ENCODE measurements around the gene MGMT. TPM values are rescaled to one million over a fixed set of nuclear protein-coding genes. Genes with fewer than 3 reads are reported as not detected.

The MGMT gene
- total and polyA plus RNA-seq, 2 donors from 2014 or later: 25.9 to 70.0 TPM

DNA sequence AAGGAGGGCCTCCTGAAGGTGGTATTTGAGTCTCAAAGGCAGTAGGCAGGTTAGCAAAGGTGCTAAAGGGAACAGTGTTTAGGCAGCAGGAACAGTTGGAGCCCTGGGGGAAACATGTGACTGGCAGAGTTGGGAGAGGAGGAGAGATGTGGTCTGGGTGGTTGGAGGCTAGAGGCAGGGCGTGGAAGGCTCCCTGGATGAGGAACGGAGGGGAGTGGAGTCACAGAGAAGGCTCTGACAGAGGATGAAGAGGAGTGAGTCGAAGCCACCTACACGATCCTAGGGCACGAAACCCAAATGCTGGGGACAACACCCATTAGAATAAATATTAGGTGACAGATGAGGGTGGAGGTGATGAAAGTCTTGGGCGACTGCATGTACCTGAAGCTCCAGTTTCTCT, 19.6 kb upstream of the MGMT start:
- H3K9ac ChIP-seq (ENCODE audit: low read length in 3 of 3): no peak overlapping the region
- FAIRE-seq (no peak), DNase-seq (no peak)
- no peaks in the 10 kb centered on the region for H3K36me3 ChIP-seq (ENCODE audit: control insufficient read depth in 2 of 3, insufficient read depth in 3 of 3, low read length in 3 of 3)
- H3K27ac ChIP-seq (ENCODE audit: low read depth in 2 of 2, low read length in 2 of 2): no peak overlapping the region
- TF ChIP-seq, protein P1, sequence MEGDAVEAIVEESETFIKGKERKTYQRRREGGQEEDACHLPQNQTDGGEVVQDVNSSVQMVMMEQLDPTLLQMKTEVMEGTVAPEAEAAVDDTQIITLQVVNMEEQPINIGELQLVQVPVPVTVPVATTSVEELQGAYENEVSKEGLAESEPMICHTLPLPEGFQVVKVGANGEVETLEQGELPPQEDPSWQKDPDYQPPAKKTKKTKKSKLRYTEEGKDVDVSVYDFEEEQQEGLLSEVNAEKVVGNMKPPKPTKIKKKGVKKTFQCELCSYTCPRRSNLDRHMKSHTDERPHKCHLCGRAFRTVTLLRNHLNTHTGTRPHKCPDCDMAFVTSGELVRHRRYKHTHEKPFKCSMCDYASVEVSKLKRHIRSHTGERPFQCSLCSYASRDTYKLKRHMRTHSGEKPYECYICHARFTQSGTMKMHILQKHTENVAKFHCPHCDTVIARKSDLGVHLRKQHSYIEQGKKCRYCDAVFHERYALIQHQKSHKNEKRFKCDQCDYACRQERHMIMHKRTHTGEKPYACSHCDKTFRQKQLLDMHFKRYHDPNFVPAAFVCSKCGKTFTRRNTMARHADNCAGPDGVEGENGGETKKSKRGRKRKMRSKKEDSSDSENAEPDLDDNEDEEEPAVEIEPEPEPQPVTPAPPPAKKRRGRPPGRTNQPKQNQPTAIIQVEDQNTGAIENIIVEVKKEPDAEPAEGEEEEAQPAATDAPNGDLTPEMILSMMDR (IDR thresholded peaks at IDR 0.05; ENCODE audit: borderline replicate concordance, extremely low read depth, insufficient read depth): no peak
- H3K4me3 ChIP-seq (ENCODE audit: low read length in 3 of 3): no peak overlapping the region
- H3K4me1 ChIP-seq (ENCODE audit: control insufficient read depth in 2 of 3, insufficient read depth in 2 of 3, low read depth in 1 of 3, low read length in 3 of 3): peaks cover 0 to 2% (median 0%) of the 10 kb centered on the region in 3 donors
- intact Hi-C loops (cut with DNase I): no loop called here
- no peaks in the 10 kb centered on the region for H3K27me3 ChIP-seq (ENCODE audit: control insufficient read depth, insufficient read depth, low read length)
- peaks cover 0 to 4% (median 0%) of the 10 kb centered on the region in 3 donors for H3K9me3 ChIP-seq (ENCODE audit: control insufficient read depth in 2 of 3, insufficient read depth in 1 of 3, low read length in 3 of 3)

DNA sequence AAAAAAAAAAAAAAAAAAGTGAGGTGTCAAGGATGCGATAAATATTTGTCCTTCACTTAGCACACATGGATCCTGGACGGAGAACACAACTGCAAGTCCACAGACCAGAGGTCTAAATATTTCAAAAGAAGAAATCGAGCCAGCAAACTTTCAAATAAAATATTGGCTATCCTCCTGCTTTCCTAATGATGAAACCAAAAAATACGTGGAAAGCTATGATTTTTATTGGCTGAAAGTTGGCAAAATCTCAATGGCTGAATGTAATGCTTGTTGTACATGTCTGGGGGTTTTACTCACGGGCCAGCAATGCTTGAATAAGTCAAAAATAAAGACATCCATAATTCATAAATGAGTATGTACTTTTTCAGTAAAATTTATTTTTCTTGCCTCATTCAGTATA, 19.0 kb upstream of the MGMT start:
- Histone ChIP-seq H3K27ac (ENCODE audit: low read depth in 2 of 2, low read length in 2 of 2) (no peak overlapping the region), H3K36me3 (ENCODE audit: control insufficient read depth in 2 of 3, insufficient read depth in 3 of 3, low read length in 3 of 3) (no peaks in the 10 kb centered on the region), H3K9ac (ENCODE audit: low read length in 3 of 3) (no peak overlapping the region), H3K4me1 (ENCODE audit: control insufficient read depth in 2 of 3, insufficient read depth in 2 of 3, low read depth in 1 of 3, low read length in 3 of 3) (peaks cover 0 to 2% (median 0%) of the 10 kb centered on the region in 3 donors), H3K4me3 (ENCODE audit: low read length in 3 of 3) (no peak overlapping the region), H3K9me3 (ENCODE audit: control insufficient read depth in 2 of 3, insufficient read depth in 1 of 3, low read length in 3 of 3) (peaks cover 0 to 5% (median 0%) of the 10 kb centered on the region in 3 donors), H3K27me3 (ENCODE audit: control insufficient read depth, insufficient read depth, low read length) (no peaks in the 10 kb centered on the region)
- FAIRE-seq (no peak), DNase-seq (no peak)
- intact Hi-C loops (cut with DNase I): no loop called here
- TF ChIP-seq, protein P1 (IDR thresholded peaks at IDR 0.05; ENCODE audit: borderline replicate concordance, extremely low read depth, insufficient read depth): no peak

DNA sequence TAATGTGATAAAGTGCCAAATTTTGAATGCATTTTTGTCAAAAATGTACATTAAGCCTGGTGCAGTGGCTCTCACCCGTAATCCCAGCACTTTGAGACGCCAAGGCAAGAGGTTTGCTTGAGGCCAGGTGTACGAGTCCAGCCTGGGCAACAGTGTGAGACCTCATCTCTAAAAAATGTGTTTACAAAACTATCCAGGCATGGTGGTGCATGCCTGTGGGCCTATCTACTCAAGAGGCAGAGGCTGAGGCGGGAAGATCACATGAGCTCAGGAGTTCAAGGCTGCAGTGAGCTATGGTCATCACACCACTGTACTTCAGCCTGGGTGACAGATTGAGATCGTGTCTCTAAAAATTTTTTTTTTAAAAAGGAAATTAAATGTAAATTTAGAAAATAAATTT, 18.5 kb upstream of the MGMT start:
- H3K9me3 ChIP-seq (ENCODE audit: control insufficient read depth in 2 of 3, insufficient read depth in 1 of 3, low read length in 3 of 3): peaks cover 0 to 5% (median 0%) of the 10 kb centered on the region in 3 donors
- FAIRE-seq: no peak

More for the DNA sequence above, 18.5 kb upstream of the MGMT start:
- H3K9ac ChIP-seq (ENCODE audit: low read length in 3 of 3): no peak overlapping the region
- H3K27me3 ChIP-seq (ENCODE audit: control insufficient read depth, insufficient read depth, low read length): no peaks in the 10 kb centered on the region
- intact Hi-C loops (cut with DNase I): no loop called here
- TF ChIP-seq, protein P1 (IDR thresholded peaks at IDR 0.05; ENCODE audit: borderline replicate concordance, extremely low read depth, insufficient read depth): no peak
- H3K36me3 ChIP-seq (ENCODE audit: control insufficient read depth in 2 of 3, insufficient read depth in 3 of 3, low read length in 3 of 3): no peaks in the 10 kb centered on the region
- no peak for DNase-seq
- peaks cover 0 to 2% (median 0%) of the 10 kb centered on the region in 3 donors for H3K4me1 ChIP-seq (ENCODE audit: control insufficient read depth in 2 of 3, insufficient read depth in 2 of 3, low read depth in 1 of 3, low read length in 3 of 3)
- H3K4me3 ChIP-seq (ENCODE audit: low read length in 3 of 3): no peak overlapping the region
- H3K27ac ChIP-seq (ENCODE audit: low read depth in 2 of 2, low read length in 2 of 2): no peak overlapping the region
